ENCODE measurements around the gene CACNB2.

The CACNB2 gene

DNA sequence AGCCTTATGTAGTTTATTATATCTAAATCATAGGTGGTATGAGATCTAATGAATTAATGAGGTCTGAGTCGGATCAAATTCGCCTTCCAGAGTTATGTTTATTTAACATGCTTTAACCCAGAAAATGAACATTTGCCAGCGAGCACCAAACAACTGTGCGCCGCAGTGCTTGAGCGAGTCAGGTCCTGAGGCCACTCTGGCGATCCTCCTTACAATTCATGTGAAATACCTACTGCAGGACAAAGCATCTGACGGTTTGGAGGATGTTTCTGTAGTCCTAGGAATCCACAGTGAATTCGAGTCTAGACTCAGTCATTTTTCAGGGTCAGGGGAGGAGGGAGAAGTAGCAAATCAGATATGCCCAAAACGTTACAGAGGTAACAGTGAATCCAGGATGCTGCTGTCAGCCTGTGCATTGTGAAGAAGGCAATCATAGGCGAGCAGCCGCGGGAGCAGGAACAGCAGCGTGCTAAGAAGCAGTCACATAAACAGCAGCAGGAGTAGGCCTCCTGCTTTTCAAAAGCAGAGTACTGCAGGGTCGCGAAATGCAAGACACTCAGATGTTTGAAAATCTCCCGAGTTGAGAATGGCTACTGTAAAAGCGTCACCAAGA is 120.2 kb downstream of the CACNB2 start:
- DNase-seq (ENCODE audit: low read depth): peak; percentile 9
- H3K4me3 ChIP-seq (ENCODE audit: low read depth, low read length): no peak overlapping the region
- TF ChIP-seq, protein P1, sequence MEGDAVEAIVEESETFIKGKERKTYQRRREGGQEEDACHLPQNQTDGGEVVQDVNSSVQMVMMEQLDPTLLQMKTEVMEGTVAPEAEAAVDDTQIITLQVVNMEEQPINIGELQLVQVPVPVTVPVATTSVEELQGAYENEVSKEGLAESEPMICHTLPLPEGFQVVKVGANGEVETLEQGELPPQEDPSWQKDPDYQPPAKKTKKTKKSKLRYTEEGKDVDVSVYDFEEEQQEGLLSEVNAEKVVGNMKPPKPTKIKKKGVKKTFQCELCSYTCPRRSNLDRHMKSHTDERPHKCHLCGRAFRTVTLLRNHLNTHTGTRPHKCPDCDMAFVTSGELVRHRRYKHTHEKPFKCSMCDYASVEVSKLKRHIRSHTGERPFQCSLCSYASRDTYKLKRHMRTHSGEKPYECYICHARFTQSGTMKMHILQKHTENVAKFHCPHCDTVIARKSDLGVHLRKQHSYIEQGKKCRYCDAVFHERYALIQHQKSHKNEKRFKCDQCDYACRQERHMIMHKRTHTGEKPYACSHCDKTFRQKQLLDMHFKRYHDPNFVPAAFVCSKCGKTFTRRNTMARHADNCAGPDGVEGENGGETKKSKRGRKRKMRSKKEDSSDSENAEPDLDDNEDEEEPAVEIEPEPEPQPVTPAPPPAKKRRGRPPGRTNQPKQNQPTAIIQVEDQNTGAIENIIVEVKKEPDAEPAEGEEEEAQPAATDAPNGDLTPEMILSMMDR (conservative IDR thresholded peaks at IDR 0.05; ENCODE audit: low read depth, low read length): no peak

DNA sequence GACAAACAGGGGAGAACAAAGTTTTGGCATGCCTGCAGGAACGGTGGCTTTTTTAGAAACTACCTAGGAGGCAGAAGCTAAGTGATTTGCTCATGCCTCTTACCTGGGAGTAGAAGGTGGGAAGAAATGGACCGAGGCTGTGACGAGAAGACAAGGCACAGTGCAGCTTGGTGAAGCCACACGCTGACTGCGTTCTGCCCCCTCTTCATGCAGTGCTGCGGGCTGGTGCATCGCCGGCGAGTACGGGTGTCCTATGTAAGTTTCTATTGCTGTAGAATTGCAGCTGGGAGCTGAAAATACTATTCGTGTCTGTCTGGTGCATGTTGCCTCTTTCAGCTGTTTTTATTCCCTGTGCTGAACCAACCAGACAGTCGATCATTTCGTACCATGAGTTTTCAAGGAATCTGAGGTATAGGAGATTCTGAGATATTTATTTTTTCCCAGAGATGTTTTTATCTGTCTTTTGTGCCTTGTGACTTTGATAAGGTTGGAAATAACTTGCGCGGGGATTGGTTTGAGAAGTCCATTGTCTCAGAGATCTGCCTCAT is 120.9 kb downstream of the CACNB2 start:
- TF ChIP-seq, protein P1 (conservative IDR thresholded peaks at IDR 0.05; ENCODE audit: low read depth, low read length): no peak
- no peak for DNase-seq (ENCODE audit: low read depth)
- H3K4me3 ChIP-seq (ENCODE audit: low read depth, low read length): no peak overlapping the region

DNA sequence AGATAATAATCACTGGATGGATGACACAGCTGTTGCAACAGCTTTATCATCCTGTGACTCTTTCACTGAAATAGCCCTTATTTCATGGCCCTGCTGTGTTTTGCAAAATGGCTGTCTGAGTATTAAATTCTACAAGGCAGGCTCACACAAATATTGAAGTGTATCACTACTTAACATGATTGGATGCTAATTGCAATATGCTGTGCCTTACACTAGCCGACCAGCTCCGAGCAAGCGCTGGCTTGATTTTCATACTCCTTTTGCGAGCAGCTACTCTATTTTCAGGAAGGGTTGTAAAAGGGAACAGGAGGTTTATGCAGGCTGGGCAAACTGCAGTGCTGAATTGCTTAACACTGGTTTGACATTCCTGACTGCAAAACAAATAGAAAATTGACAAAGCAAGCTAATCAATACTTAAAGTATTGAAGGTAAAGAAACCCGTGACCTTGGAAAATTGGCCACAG is 121.6 kb downstream of the CACNB2 start:
- TF ChIP-seq, protein P1 (conservative IDR thresholded peaks at IDR 0.05; ENCODE audit: low read depth, low read length): no peak
- no peak overlapping the region for H3K4me3 ChIP-seq (ENCODE audit: low read depth, low read length)
- no peak for DNase-seq (ENCODE audit: low read depth)

DNA sequence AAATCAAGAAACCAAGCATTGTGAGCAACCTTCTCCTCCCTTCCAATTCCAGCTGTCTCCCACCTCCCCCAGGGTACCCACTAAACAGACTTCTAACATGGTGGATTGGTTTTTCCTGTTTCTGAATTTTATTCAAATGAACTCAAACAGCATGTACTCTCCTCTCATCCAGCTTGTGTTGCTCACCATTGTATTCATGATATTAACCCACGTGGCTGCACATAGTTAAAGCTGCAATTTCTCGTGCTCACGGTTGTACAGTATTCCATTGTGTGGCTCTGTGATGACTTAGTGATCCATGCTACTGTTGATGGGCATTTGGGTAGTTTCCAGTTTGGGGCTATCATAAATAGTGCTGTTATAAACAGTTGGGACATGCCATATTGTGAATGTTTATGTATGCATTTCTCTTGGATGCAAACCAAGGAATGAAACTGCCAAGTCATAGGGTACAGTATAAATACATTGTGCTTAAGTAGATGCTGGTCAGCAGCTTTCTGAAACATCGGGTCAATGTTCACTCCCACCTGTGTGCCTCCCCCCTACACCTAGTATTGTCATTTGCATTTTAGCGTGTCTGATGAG is 124.3 kb downstream of the CACNB2 start:
- DNase-seq (ENCODE audit: low read depth): no peak
- TF ChIP-seq, protein P1 (conservative IDR thresholded peaks at IDR 0.05; ENCODE audit: low read depth, low read length): no peak

DNA sequence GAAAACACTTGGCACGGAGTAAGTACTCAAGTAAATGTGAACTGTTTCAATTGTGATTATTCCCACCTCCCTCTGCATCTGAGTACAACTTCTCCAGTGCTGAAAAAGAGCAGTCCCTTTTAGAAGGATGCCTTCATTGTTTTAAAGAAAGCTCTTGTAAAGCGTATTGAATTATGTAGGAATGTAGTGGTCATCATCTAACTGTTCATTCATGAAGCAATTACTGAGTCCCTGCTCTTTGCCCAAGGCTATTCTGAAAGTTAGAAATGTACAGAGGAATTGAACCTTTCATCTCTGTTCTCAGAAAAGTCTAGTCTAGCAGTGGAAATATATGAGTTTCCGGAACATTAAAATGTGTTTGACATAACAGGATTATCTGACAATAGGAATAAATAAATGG is 127.8 kb downstream of the CACNB2 start:
- TF ChIP-seq, protein P1 (conservative IDR thresholded peaks at IDR 0.05; ENCODE audit: low read depth, low read length): no peak
- no peak overlapping the region for H3K4me3 ChIP-seq (ENCODE audit: low read depth, low read length)
- DNase-seq (ENCODE audit: low read depth): no peak

More for the DNA sequence above, 124.3 kb downstream of the CACNB2 start:
- H3K4me3 ChIP-seq (ENCODE audit: low read depth, low read length): no peak overlapping the region

DNA sequence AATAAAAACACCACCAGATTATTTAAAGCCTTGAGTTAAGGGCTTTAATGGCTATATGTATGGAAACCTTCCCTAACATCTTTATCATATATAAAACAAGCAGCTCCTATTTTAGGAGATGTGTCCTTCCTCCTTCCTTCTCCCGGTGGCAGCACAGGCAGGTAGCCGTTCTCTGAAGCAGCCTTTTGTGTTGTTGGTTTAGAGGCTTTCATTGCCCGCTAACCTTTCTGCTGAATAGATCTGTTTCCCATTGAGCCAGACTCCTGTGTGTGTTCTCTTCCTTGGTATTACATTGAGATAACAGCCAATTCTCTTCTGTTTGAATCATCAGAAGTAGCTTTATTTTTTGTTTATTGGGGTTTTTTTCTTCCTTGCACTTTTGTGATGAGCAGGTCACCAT is 131.3 kb downstream of the CACNB2 start:
- no peak overlapping the region for H3K4me3 ChIP-seq (ENCODE audit: low read depth, low read length)
- no peak for DNase-seq (ENCODE audit: low read depth)
- TF ChIP-seq, protein P1 (conservative IDR thresholded peaks at IDR 0.05; ENCODE audit: low read depth, low read length): no peak
